ENCODE data around the gene FN3KRP. TPM values are rescaled to one million over a fixed set of nuclear protein-coding genes. Genes with fewer than 3 reads are reported as not detected.

Gene FN3KRP
- total and polyA plus RNA-seq, 4 donors = 10.1 to 15.5 (median 11.0) TPM

DNA sequence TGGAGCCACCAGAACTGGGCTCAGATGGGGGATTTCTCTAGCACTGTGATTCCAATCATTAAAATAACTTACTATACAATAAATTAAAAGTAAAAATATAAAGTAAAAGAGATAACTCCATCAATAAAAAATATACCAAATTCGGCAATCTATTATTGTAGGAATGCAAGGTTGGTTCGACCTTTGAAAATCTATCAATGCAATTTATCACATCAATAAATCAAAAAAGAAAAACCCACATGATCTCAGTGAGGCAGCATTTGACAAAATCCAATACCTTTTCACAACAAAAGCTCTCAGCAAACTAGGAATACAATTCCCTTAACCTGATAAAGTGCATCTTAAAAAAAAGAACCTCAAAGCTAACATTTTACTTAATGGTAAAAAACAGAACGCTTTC, 35.0 kb upstream of the FN3KRP start:
- no peak overlapping the region for H3K27ac ChIP-seq (ENCODE audit: low read depth in 1 of 2, low read length in 2 of 2)
- H3K9ac ChIP-seq (ENCODE audit: low read depth in 1 of 2, low read length in 2 of 2) = no peak overlapping the region
- no peaks in the 10 kb centered on the region for H3K9me3 ChIP-seq (ENCODE audit: control insufficient read depth in 4 of 4, low read length in 3 of 4)
- WGBS = 95% methylated on average over 3 of the region's 3 CpGs
- H3K36me3 ChIP-seq (ENCODE audit: control insufficient read depth in 4 of 4, insufficient read depth in 3 of 4, low read depth in 1 of 4, low read length in 3 of 4) = no peaks in the 10 kb centered on the region
- H3K4me1 ChIP-seq (ENCODE audit: control insufficient read depth in 4 of 4, insufficient read depth in 4 of 4, low read length in 3 of 4) = peaks cover under 1 to 6% (median 2%) of the 10 kb centered on the region in 4 donors
- TF ChIP-seq FOXA2 (IDR thresholded peaks at IDR 0.05) (no peak), SP1 (IDR thresholded peaks at IDR 0.05) (no peak), YY1 (IDR thresholded peaks at IDR 0.05) (no peak), RXRA (IDR thresholded peaks at IDR 0.05) (no peak), EGR1 (IDR thresholded peaks at IDR 0.05; ENCODE audit: low read depth in 2 of 2) (no peak), GABPA (IDR thresholded peaks at IDR 0.05 in 1 of 2, conservative IDR thresholded peaks at IDR 0.05 in 1 of 2) (no peak), HNF4G (IDR thresholded peaks at IDR 0.05) (no peak), HNF4A (conservative IDR thresholded peaks at IDR 0.05) (no peak), FOXA1 (IDR thresholded peaks at IDR 0.05) (no peak), JUND (IDR thresholded peaks at IDR 0.05) (no peak), NR2F2 (IDR thresholded peaks at IDR 0.05) (no peak), RAD21 (IDR thresholded peaks at IDR 0.05) (no peak), TAF1 (conservative IDR thresholded peaks at IDR 0.05) (no peak)
- TF ChIP-seq, protein P1, sequence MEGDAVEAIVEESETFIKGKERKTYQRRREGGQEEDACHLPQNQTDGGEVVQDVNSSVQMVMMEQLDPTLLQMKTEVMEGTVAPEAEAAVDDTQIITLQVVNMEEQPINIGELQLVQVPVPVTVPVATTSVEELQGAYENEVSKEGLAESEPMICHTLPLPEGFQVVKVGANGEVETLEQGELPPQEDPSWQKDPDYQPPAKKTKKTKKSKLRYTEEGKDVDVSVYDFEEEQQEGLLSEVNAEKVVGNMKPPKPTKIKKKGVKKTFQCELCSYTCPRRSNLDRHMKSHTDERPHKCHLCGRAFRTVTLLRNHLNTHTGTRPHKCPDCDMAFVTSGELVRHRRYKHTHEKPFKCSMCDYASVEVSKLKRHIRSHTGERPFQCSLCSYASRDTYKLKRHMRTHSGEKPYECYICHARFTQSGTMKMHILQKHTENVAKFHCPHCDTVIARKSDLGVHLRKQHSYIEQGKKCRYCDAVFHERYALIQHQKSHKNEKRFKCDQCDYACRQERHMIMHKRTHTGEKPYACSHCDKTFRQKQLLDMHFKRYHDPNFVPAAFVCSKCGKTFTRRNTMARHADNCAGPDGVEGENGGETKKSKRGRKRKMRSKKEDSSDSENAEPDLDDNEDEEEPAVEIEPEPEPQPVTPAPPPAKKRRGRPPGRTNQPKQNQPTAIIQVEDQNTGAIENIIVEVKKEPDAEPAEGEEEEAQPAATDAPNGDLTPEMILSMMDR (IDR thresholded peaks at IDR 0.05; ENCODE audit: low read depth, low read length, missing input control) = no peak
- TF ChIP-seq, protein P2, sequence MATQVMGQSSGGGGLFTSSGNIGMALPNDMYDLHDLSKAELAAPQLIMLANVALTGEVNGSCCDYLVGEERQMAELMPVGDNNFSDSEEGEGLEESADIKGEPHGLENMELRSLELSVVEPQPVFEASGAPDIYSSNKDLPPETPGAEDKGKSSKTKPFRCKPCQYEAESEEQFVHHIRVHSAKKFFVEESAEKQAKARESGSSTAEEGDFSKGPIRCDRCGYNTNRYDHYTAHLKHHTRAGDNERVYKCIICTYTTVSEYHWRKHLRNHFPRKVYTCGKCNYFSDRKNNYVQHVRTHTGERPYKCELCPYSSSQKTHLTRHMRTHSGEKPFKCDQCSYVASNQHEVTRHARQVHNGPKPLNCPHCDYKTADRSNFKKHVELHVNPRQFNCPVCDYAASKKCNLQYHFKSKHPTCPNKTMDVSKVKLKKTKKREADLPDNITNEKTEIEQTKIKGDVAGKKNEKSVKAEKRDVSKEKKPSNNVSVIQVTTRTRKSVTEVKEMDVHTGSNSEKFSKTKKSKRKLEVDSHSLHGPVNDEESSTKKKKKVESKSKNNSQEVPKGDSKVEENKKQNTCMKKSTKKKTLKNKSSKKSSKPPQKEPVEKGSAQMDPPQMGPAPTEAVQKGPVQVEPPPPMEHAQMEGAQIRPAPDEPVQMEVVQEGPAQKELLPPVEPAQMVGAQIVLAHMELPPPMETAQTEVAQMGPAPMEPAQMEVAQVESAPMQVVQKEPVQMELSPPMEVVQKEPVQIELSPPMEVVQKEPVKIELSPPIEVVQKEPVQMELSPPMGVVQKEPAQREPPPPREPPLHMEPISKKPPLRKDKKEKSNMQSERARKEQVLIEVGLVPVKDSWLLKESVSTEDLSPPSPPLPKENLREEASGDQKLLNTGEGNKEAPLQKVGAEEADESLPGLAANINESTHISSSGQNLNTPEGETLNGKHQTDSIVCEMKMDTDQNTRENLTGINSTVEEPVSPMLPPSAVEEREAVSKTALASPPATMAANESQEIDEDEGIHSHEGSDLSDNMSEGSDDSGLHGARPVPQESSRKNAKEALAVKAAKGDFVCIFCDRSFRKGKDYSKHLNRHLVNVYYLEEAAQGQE (IDR thresholded peaks at IDR 0.05) = no peak
- TF ChIP-seq, protein P3, sequence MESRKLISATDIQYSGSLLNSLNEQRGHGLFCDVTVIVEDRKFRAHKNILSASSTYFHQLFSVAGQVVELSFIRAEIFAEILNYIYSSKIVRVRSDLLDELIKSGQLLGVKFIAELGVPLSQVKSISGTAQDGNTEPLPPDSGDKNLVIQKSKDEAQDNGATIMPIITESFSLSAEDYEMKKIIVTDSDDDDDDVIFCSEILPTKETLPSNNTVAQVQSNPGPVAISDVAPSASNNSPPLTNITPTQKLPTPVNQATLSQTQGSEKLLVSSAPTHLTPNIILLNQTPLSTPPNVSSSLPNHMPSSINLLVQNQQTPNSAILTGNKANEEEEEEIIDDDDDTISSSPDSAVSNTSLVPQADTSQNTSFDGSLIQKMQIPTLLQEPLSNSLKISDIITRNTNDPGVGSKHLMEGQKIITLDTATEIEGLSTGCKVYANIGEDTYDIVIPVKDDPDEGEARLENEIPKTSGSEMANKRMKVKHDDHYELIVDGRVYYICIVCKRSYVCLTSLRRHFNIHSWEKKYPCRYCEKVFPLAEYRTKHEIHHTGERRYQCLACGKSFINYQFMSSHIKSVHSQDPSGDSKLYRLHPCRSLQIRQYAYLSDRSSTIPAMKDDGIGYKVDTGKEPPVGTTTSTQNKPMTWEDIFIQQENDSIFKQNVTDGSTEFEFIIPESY (IDR thresholded peaks at IDR 0.05) = no peak
- TF ChIP-seq, protein P4, sequence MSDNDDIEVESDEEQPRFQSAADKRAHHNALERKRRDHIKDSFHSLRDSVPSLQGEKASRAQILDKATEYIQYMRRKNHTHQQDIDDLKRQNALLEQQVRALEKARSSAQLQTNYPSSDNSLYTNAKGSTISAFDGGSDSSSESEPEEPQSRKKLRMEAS (IDR thresholded peaks at IDR 0.05) = no peak
- TF ChIP-seq, protein P5, sequence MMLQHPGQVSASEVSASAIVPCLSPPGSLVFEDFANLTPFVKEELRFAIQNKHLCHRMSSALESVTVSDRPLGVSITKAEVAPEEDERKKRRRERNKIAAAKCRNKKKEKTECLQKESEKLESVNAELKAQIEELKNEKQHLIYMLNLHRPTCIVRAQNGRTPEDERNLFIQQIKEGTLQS (IDR thresholded peaks at IDR 0.05) = no peak
- no peak overlapping the region for H3K4me3 ChIP-seq (ENCODE audit: low read depth in 1 of 3, low read length in 3 of 3)
- no peaks in the 10 kb centered on the region for H3K27me3 ChIP-seq (ENCODE audit: control insufficient read depth in 4 of 4, insufficient read depth in 4 of 4, low read length in 3 of 4)
- DNase-seq (ENCODE audit: low spot score) = no peak

Data from liver (tissue), 9 donors.